ENCODE results near the gene CTAGE6. TPM values are rescaled to one million over a fixed set of nuclear protein-coding genes. Genes with fewer than 3 reads are reported as not detected.

Gene CTAGE6
- total RNA-seq, 2 experiments from 2014 or later = 0.73 to 2.8 TPM

Other genes starting within 250 kb of the CTAGE6 start
- gene CTAGE15, start 185.9 kb downstream of the CTAGE6 start, total RNA-seq = not detected
- gene TCAF2, start 136.7 kb downstream of the CTAGE6 start, total RNA-seq = 10 to 100 TPM; 20.8 to 24.6 TPM
- 10 to 100 TPM; 17.4 to 17.8 TPM for gene TCAF1, start 144.5 kb upstream of the CTAGE6 start, total RNA-seq
- gene OR2F2, start 177.5 kb upstream of the CTAGE6 start, total RNA-seq = not detected
- not detected for gene OR2F1, start 197.1 kb upstream of the CTAGE6 start, total RNA-seq
- not detected for gene OR6B1, start 242.6 kb upstream of the CTAGE6 start, total RNA-seq

Measured in activated CD8-positive, alpha-beta memory T cell treated with anti-CD3 and anti-CD28 coated beads, Interleukin-2, amount 10 ng/mL, durations not matched to agents 7 days and 5 days (primary cell).